Hepatocyte (in vitro differentiated cells): Measurements from ENCODE around the gene CEP112. TPM values are rescaled to one million over a fixed set of nuclear protein-coding genes. Genes with fewer than 3 reads are reported as not detected.
"Not testable (repeated sequence)": the region's sequence is repeated elsewhere in the genome, so short reads cannot be mapped to it uniquely, and the experiment has no call there.

Source experiments
- DNase-seq: peaks from one replicate; pipeline ENCODE4 v3.0.0-alpha.2; 2016; ENCODE audit warnings: low spot score
- H2AFZ ChIP-seq: fragments of 200-600 bp; sonication (generic); 2 replicates; pipeline ENCODE4 v1.6.0; 2016; ENCODE audit warnings: antibody characterized with exemption, mild to moderate bottlenecking
- H3K27ac ChIP-seq: fragments of 200-600 bp; sonication (generic); 2 replicates; pipeline ENCODE4 v1.5.1; 2016; ENCODE audit warnings: mild to moderate bottlenecking
- H3K27me3 ChIP-seq: fragments of 200-600 bp; sonication (generic); 2 replicates; pipeline ENCODE4 v1.6.1; 2016
- H3K36me3 ChIP-seq: fragments of 200-600 bp; sonication (generic); replicated peaks from 2 replicates; pipeline ENCODE4 v1.5.1; 2016; ENCODE audit warnings: low read depth; ENCODE audit not compliant: insufficient read depth
- H3K4me1 ChIP-seq: fragments of 200-600 bp; sonication (generic); 2 replicates; pipeline ENCODE4 v1.5.1; 2016; ENCODE audit warnings: mild to moderate bottlenecking, moderate library complexity; ENCODE audit not compliant: insufficient read depth
- H3K4me2 ChIP-seq: fragments of 200-600 bp; sonication (generic); 2 replicates; pipeline ENCODE4 v1.6.0; 2016
- H3K4me3 ChIP-seq: fragments of 200-600 bp; sonication (generic); 2 replicates; pipeline ENCODE4 v1.5.1; 2016; ENCODE audit warnings: mild to moderate bottlenecking
- H3K79me2 ChIP-seq: fragments of 200-600 bp; sonication (generic); 2 replicates; pipeline ENCODE4 v1.6.0; 2017; ENCODE audit warnings: mild to moderate bottlenecking
- H3K9me2 ChIP-seq: fragments of 200-600 bp; sonication (generic); replicated peaks from 2 replicates; pipeline ENCODE4 v1.6.0; 2017; ENCODE audit warnings: mild to moderate bottlenecking; ENCODE audit not compliant: insufficient read depth
- H3K9me3 ChIP-seq: fragments of 200-600 bp; sonication (generic); 2 replicates; pipeline ENCODE4 v1.5.1; 2016; ENCODE audit warnings: low read depth, mild to moderate bottlenecking
- H4K20me1 ChIP-seq: fragments of 200-600 bp; sonication (generic); 2 replicates; pipeline ENCODE4 v1.6.0; 2016; ENCODE audit warnings: mild to moderate bottlenecking; ENCODE audit not compliant: insufficient read depth, poor library complexity, severe bottlenecking
- CTCF ChIP-seq: fragments of 200-600 bp; sonication (generic); IDR thresholded peaks from 2 replicates; pipeline ENCODE4 v1.5.1; 2016; ENCODE audit warnings: antibody characterized with exemption, mild to moderate bottlenecking; ENCODE audit not compliant: poor library complexity
- EZH2 ChIP-seq: fragments of 200-600 bp; sonication (generic); IDR thresholded peaks from 2 replicates; pipeline ENCODE4 v1.6.1; 2016; ENCODE audit warnings: antibody characterized with exemption, mild to moderate bottlenecking, borderline replicate concordance
- EZH2phosphoT487 ChIP-seq: fragments of 200-600 bp; sonication (generic); IDR thresholded peaks from one replicate; pipeline ENCODE4 v1.6.1; 2018; ENCODE audit warnings: antibody characterized with exemption, mild to moderate bottlenecking, low read depth, moderate library complexity; ENCODE audit not compliant: unreplicated experiment, severe bottlenecking
- WGBS: methylation state at CpG from one replicate; pipeline ENCODE4 v1.1.6; 2016; ENCODE audit warnings: low lambda C conversion rate; ENCODE audit errors: missing lambda C conversion rate; 5-methylcytosine and 5-hydroxymethylcytosine counted together
- polyA plus RNA-seq: library from polyadenylated mRNA; unstranded; fragments of >200 nt; fragmentation: Nextera tagmentation; extraction: Ambion mirVana; gene quantifications from 2 replicates; pipeline ENCODE4 v1.2.1, GENCODE V29; 2016
- total RNA-seq: library from RNA; depleted of rRNA; stranded (reverse); fragments of >200 nt; gene quantifications from 2 replicates; pipeline ENCODE4 v1.2.3, GENCODE V29; 2014

Gene CEP112
- total and polyA plus RNA-seq, 2 experiments from 2014 or later = 7.1 to 9.7 TPM

GRCh38 chr17:65688307-65688706 is 503.6 kb downstream of the CEP112 start:
- no peak overlapping the region for H3K4me3 ChIP-seq
- no peaks in the 10 kb centered on the region for H3K27me3 ChIP-seq
- TF ChIP-seq EZH2phosphoT487 (no peak), EZH2 (no peak), CTCF (no peak)
- DNase-seq = no peak
- WGBS = 95% methylated on average over 2 of the region's 2 CpGs
- H2AFZ ChIP-seq = no peak overlapping the region
- H3K79me2 ChIP-seq = no peaks in the 10 kb centered on the region
- H3K9me2 ChIP-seq = no peaks in the 10 kb centered on the region
- H3K36me3 ChIP-seq = peaks cover 3% of the 10 kb centered on the region
- no peak overlapping the region for H3K4me2 ChIP-seq
- H4K20me1 ChIP-seq = no peaks in the 10 kb centered on the region
- H3K4me1 ChIP-seq = no peaks in the 10 kb centered on the region
- H3K27ac ChIP-seq = no peak overlapping the region
- no peaks in the 10 kb centered on the region for H3K9me3 ChIP-seq

- H3K9me2 ChIP-seq = no peaks in the 10 kb centered on the region
These were observed 506.8 kb downstream of the CEP112 start for GRCh38 chr17:65685110-65685509.

GRCh38 chr17:65684631-65685030 is 507.3 kb downstream of the CEP112 start:
- DNase-seq = no peak
- Histone ChIP-seq H3K9me2 (no peaks in the 10 kb centered on the region), H3K27me3 (no peaks in the 10 kb centered on the region), H3K79me2 (no peaks in the 10 kb centered on the region), H4K20me1 (no peaks in the 10 kb centered on the region), H3K36me3 (peaks cover 3% of the 10 kb centered on the region), H3K4me1 (no peaks in the 10 kb centered on the region), H3K27ac (no peak overlapping the region), H3K4me2 (no peak overlapping the region), H2AFZ (no peak overlapping the region), H3K9me3 (no peaks in the 10 kb centered on the region), H3K4me3 (no peak overlapping the region)
- TF ChIP-seq EZH2phosphoT487 (no peak), EZH2 (no peak), CTCF (no peak)
- WGBS = 85% methylated on average over 4 of the region's 4 CpGs

More at GRCh38 chr17:65685110-65685509, 506.8 kb downstream of the CEP112 start:
- Histone ChIP-seq H4K20me1 (no peaks in the 10 kb centered on the region), H3K4me1 (no peaks in the 10 kb centered on the region), H3K27ac (no peak overlapping the region), H3K4me2 (no peak overlapping the region), H3K27me3 (no peaks in the 10 kb centered on the region), H3K9me3 (no peaks in the 10 kb centered on the region), H3K36me3 (peaks cover 3% of the 10 kb centered on the region), H3K79me2 (no peaks in the 10 kb centered on the region), H2AFZ (no peak overlapping the region), H3K4me3 (no peak overlapping the region)
- no peak for TF ChIP-seq CTCF
- TF ChIP-seq EZH2phosphoT487 = no peak
- no peak for TF ChIP-seq EZH2
- WGBS = 83% methylated on average over 1 of the region's 1 CpG
- no peak for DNase-seq

GRCh38 chr17:65683428-65683827 is 508.5 kb downstream of the CEP112 start:
- H3K79me2 ChIP-seq = no peaks in the 10 kb centered on the region
- no peak overlapping the region for H2AFZ ChIP-seq
- H3K27ac ChIP-seq = no peak overlapping the region
- H3K9me3 ChIP-seq = no peaks in the 10 kb centered on the region
- no peaks in the 10 kb centered on the region for H3K27me3 ChIP-seq
- WGBS = 90% methylated on average over 7 of the region's 7 CpGs
- H3K4me3 ChIP-seq = no peak overlapping the region
- no peaks in the 10 kb centered on the region for H3K4me1 ChIP-seq
- H3K36me3 ChIP-seq = peaks cover 3% of the 10 kb centered on the region
- no peak overlapping the region for H3K4me2 ChIP-seq
- no peaks in the 10 kb centered on the region for H4K20me1 ChIP-seq
- no peaks in the 10 kb centered on the region for H3K9me2 ChIP-seq
- DNase-seq = no peak
- no peak for TF ChIP-seq EZH2phosphoT487
- TF ChIP-seq EZH2 = no peak
- no peak for TF ChIP-seq CTCF

- DNase-seq = peak; percentile 25
- WGBS = 87% methylated on average over 5 of the region's 5 CpGs
- not testable (repeated sequence) for H3K9me2 ChIP-seq, H2AFZ ChIP-seq, H3K27me3 ChIP-seq, H3K4me1 ChIP-seq, H3K4me3 ChIP-seq, H3K36me3 ChIP-seq, H3K79me2 ChIP-seq, H4K20me1 ChIP-seq, H3K9me3 ChIP-seq
- peak overlapping the region; percentile 5 for H3K4me2 ChIP-seq
- H3K27ac ChIP-seq = peak overlapping the region; percentile 67
These were observed 510.2 kb downstream of the CEP112 start for GRCh38 chr17:65681763-65682162.
